Ishikawa (cell line): ENCODE data around the gene FGF14.

ENCODE experiments used
- CEBPB ChIP-seq: IDR thresholded peaks from 2 replicates; pipeline ENCODE4 v1.6.1; 2012
- CREB1 ChIP-seq: IDR thresholded peaks from 2 replicates; pipeline ENCODE4 v1.6.1; 2012; ENCODE audit warnings: low read depth
- EGR1 ChIP-seq: IDR thresholded peaks from 2 replicates; pipeline ENCODE4 v1.6.1; 2012
- EP300 ChIP-seq: IDR thresholded peaks from 2 replicates; pipeline ENCODE4 v1.6.1; 2012; ENCODE audit warnings: borderline replicate concordance
- FOXM1 ChIP-seq: IDR thresholded peaks from 2 replicates; pipeline ENCODE4 v1.6.1; 2012; ENCODE audit warnings: low read depth, borderline replicate concordance
- MAX ChIP-seq: IDR thresholded peaks from 2 replicates; pipeline ENCODE4 v1.6.1; 2012
- RAD21 ChIP-seq: IDR thresholded peaks from 2 replicates; pipeline ENCODE4 v1.6.1; 2012; ENCODE audit warnings: low read depth
- REST ChIP-seq: IDR thresholded peaks from 2 replicates; pipeline ENCODE4 v1.6.1; 2012; ENCODE audit warnings: low read depth, mild to moderate bottlenecking
- TAF1 ChIP-seq: IDR thresholded peaks from 2 replicates; pipeline ENCODE4 v1.6.1; 2012; ENCODE audit warnings: low read depth, mild to moderate bottlenecking
- TCF12 ChIP-seq: IDR thresholded peaks from 2 replicates; pipeline ENCODE4 v1.6.1; 2012; ENCODE audit warnings: low read depth
- TEAD4 ChIP-seq: IDR thresholded peaks from 2 replicates; pipeline ENCODE4 v1.6.1; 2012
- YY1 ChIP-seq: IDR thresholded peaks from 2 replicates; pipeline ENCODE4 v1.6.1; 2012; ENCODE audit warnings: low read depth
- ZBTB7A ChIP-seq: IDR thresholded peaks from 2 replicates; pipeline ENCODE4 v1.6.1; 2012; ENCODE audit warnings: low read depth

GRCh38 chr13:101880581-101880980 is 521.3 kb downstream of the FGF14 start:
- TF ChIP-seq YY1: no peak
- TF ChIP-seq ZBTB7A: no peak
- TF ChIP-seq MAX: no peak
- TF ChIP-seq TCF12: no peak
- TF ChIP-seq REST: no peak
- TF ChIP-seq CEBPB: no peak
- TF ChIP-seq RAD21: no peak
- TF ChIP-seq EP300: no peak
- TF ChIP-seq CREB1: no peak
- no peak for TF ChIP-seq TAF1
- no peak for TF ChIP-seq TEAD4
- no peak for TF ChIP-seq FOXM1
- no peak for TF ChIP-seq EGR1
